HG02588 (cell line): Measurements from ENCODE around the gene TRAPPC14.

ENCODE experiments used
- ATAC-seq: cut with Tn5 transposase; IDR thresholded peaks from one replicate; pipeline ENCODE4 v1.9.1; 2021; ENCODE audit warnings: mild to moderate bottlenecking, moderate library complexity; ENCODE audit not compliant: unreplicated experiment

The TRAPPC14 gene

GRCh38 chr7:100174582-100174981 is 16.1 kb upstream of the TRAPPC14 start:
- ATAC-seq = no peak

DNA sequence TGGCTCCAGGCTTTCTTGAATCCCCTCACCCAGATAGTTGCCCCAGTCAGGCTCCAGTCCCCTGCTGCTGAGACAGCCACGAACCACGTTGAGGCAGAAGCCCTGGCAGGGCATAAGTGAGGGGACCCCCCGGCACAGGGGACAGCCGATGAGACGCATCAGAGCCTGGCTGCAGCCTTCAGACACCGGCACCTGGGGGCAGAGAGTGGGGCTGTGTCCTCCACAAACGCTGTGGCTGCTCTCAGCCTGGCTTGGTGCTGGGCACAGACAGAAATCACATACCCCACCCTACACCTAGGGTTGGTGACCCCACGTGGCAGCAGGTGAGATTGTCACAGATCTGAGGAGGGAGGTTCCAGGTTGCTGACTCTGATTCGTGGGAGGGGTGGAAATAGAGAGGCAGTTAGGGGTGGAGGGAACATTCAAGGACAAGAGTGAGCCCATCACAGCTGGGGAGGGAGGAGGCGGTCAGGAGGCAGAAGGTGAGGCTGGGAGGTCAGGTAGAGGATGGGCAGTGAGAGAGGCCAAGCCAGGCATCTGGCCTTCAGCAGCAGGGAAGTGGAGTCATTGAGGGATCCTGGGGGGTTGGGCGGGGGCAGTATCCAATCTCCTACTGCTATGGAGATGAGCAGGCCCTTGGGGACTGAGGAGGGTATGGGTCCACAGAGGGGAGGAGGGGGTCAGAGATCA is 15.4 kb upstream of the TRAPPC14 start:
- ATAC-seq = no peak

GRCh38 chr7:100171840-100172239 is 13.3 kb upstream of the TRAPPC14 start:
- ATAC-seq = no peak

DNA sequence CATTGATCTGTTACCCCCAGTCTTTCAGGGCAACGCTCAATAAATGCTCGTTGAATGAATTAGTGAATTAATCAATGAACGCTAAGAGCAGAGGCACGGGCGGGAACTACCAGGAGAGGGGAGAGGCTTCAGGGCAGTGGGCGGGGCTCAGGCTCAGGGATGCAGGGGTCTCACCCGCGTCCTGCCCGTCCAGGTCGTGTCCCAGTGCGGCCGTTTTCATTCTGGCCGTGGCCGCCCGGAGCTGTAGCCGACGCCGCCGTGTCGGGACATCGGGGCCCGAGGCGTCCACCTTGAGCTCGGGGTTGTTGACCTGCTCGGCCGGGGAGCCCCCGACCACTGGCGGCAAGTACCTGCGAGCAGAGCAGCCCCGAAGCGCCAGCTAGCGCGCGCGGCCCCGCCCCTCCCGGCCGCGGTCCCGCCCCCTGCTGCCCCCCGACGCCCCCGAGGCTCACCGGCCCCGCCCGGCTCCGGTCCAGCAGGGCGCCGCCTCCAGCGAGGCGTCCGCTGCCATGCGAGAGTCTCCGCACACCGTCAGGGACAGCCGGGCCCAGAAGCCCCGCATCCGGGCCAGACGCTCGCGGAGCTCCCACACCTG is 12.7 kb upstream of the TRAPPC14 start:
- ATAC-seq = no peak

DNA sequence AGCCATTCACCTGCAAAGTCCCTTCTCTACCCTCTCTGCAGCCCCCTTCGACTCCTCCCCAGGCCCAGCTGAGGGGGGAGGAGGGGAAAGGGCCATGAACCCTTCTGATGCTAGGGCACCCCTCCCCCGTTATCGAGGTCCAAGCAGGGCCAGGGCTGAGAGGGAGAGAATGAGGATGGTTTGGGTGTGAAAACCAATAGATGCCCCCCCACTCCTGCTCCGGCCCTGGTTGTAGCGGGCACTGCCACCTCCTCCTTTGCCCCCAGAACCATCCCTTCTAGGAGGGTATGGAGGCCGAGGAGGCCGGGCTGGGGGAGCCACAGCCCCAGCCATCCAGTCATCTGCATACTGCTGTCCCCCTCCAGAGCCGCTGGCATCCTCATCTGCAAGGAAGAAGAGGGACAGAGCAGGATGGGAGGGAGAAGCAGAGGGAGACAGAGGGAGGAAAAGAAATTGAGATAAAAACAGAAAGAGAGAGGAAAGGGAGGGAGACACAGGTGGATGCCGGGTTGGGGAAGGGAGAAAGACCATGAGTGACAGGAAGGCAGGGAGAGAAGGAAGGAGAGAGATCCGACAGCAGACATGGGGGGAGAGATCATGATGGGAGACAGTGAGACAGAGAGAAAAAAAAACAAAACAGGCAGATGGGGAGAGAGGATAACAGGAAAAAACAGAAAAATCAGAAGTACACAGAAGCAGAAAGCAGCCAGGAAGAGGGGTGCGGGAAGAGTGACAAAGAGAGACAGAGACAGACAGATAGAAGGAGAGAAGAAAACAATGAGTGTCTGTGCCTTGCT is 11.8 kb upstream of the TRAPPC14 start:
- ATAC-seq = no peak

GRCh38 chr7:100169147-100169850 is 10.8 kb upstream of the TRAPPC14 start:
- no peak for ATAC-seq

DNA sequence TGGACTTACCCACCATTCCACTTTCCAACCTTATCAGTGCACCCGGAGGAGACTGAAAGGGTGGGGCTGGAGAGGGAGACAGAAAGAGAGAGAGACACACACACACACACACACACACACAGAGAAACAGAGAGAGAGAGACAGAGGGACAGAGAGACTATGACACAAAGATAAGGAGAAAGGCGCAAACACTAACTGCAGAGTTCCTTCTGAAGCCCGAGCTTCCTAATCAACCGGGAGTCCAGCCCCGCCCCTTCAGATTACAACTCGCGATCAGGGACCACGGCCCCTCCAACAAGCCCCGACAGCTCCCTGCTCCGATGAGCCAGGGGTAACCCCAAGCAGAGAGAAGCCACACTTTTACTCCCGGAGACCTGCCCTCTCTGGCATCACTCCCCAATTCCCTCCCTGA is 9.4 kb upstream of the TRAPPC14 start:
- ATAC-seq = no peak

GRCh38 chr7:100166970-100167911 is 8.7 kb upstream of the TRAPPC14 start:
- no peak for ATAC-seq

DNA sequence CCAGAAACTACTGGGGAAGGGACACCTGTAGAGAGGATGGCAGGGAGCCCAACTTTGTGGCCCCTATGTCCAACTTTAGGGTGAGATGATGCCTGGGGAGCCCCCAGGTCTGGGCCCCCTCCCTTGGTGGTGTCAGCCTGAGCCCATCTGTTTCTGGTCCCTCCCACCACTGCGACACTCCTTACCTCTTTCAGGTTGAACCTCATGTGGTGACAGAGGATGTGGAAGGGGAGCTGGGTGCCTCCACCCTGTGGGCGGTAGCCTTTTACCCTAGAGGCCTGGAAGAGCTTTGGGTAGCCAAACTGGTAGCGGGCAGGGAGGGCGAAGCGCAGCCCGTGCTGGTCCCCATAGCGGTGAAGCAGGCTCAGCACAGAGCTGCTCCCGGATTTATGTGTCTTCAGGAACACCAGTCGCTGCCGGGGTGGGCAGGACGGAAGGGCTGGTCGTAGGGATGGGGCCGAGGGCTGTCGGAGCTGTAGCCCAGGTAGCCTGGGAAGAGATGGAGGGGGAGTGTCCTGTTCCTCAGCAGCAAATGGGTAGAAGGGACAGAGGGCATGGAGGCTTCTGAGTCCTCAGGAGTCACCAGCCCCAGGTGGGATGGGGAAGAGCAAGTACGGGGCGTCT is 7.9 kb upstream of the TRAPPC14 start:
- ATAC-seq = no peak

DNA sequence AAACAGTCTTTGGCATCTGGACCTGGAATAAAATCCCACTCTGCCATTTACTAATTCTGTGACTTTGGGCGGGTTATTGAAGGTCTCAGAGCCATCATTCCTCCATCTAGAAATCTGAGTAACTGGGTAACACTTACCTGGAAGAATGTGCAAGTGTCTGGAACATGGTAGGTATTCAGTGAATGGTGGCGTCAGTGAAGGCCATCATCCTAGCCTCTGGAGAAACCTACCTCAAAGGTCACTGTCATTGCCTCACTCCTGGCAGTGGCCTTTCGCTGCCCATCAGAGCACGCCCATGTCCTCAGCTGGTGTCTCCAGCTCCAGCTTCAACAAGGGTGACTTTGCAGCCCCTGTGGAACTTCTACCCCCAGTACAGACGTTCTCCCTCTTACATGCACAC is 5.3 kb upstream of the TRAPPC14 start:
- no peak for ATAC-seq

GRCh38 chr7:100163006-100163531 is 4.5 kb upstream of the TRAPPC14 start:
- no peak for ATAC-seq

- no peak for ATAC-seq
Measured at GRCh38 chr7:100160067-100160466, 1.5 kb upstream of the TRAPPC14 start.

DNA sequence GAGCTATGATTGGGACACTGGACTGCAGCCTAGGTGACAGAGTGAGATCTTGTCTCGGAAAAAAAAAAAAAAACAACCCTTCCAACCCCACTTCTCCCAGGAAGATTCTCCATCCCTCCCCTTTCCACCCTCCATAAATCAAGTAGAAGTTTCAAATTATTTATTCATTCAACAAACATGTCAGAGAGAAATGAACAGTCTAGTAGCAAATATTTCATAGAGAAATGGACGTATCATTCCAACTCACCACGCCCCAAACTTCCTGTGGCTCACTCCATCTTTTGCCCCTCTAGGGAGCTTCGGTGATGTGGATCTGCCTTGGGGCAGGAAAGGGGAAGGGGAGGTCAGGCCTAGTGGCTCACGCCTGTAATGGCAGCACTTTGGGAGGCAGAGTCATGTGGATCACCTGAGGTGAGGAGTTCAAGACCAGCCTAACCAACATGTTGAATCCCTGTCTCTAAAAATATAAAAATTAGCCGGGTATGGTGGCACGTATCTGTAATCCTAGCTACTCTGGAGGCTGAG is 638 bp upstream of the TRAPPC14 start:
- ATAC-seq = no peak

GRCh38 chr7:100157334-100158228 is 942 bp downstream of the TRAPPC14 start:
- no peak for ATAC-seq

GRCh38 chr7:100157069-100157333 is 1.5 kb downstream of the TRAPPC14 start:
- no peak for ATAC-seq

DNA sequence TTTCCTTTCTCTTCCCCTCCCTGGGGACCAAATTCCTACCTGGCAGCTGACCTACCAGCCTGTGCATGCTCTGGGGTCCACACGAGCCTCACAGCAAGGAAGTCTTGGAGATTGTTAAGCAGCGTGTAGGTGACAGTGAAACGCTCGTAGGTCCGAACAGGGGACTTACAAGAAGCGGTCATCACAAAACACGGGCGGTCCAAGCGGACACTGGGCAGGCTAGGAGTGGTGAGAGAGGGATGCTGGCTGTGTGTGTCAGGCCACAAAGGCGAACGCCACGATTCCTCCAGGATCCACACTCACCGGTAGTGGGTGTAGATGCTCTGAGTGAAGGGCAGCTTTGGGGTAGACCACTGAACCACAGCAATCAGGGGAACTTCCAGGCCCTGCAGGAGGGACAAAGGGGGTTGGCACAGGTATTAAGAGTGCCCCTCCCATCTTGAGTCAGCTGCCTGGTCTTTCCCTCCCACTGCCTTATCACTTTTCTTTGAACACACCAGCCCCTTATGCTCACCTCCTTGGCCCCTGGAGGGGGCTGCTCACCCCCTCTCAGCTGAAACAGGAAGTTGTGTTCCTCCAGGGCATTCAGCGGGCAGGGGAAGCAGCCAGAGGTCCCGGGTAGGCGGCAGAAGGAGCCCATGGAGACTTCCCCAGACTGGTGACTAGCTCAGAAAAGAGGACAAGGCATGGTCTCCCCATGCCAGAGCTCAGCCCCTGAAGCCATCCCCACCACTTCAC is 2.0 kb downstream of the TRAPPC14 start:
- no peak for ATAC-seq

GRCh38 chr7:100155553-100156317 is 2.8 kb downstream of the TRAPPC14 start:
- ATAC-seq = no peak
